ENCODE measurements around the gene GSTK1. TPM values are rescaled to one million over a fixed set of nuclear protein-coding genes. Genes with fewer than 3 reads are reported as not detected.
"Not testable (repeated sequence)": the region's sequence is repeated elsewhere in the genome, so short reads cannot be mapped to it uniquely, and the experiment has no call there.

The GSTK1 gene
- 127 and 133 TPM in 2 replicates for total RNA-seq (2014; rRNA removed; shearing (Covaris generic))

DNA sequence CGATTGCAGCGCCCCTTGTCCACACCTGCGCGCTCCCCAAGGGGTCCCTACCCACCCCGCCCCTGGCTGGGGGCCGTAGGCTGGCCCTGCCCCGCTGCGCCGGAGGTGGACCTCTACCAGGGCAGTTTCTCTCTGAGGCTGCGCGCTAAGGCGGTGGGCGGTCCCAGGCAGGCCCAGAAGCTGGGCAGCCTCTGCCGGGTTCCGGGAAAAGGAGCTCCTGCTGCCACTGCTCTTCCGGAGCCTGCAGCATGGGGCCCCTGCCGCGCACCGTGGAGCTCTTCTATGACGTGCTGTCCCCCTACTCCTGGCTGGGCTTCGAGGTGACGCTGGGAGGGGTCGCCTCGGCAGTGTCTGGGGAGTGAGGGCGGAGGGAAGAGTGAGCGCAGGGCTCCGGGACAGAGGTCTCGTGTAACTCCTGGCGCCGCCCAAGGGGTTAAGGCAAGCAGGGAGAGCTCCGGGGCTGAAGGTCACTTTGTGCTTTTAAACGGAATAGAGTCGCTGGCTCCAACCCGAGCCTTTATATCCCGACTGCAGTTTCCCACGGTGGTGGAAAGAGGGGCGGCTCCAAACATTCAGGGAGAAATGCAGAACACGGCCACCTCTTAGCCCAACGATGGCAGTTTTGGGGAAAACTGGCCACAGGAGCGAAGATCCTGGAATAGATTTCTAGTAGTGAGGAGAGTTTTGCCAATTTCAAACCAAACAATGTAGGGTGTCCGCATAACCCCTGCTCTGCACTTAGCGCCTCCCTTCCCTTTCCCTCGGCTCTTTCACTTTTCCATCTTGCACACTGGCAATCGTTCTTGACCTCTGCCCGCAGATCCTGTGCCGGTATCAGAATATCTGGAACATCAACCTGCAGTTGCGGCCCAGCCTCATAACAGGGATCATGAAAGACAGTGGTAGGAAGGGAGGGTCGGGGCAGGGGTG lies at the start of gene GSTK1:
TSS of gene GSTK1 (plus strand) at position 176 of the 930 bp plus-strand sequence. CDS start at position 249, 73 bp downstream.
- DNase-seq (ENCODE audit: low read depth): peak; percentile 75

DNA sequence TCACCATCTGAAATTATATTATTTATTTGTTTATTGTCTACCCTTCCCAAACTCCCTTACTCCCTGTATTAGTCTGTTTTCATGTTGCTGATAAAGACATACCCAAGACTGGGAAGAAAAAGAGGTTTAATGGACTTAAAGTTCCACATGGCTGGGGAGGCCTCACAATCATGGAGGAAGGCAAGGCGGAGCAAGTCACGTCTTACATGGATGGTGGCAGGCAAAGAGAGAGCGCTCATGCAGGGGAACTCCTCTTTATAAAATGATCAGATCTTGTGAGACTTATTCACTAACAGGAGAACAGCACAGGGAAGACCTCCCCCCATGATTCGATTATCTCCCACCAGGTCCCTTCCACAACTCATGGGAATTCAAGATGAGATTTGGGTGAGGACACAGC lies 49.8 kb upstream of the GSTK1 start:
- DNase-seq (ENCODE audit: low read depth): not testable (repeated sequence)

GRCh38 chr7:143214789-143215679 lies 48.2 kb upstream of the GSTK1 start:
- DNase-seq (ENCODE audit: low read depth): peak; percentile 78

- DNase-seq (ENCODE audit: low read depth): peak; percentile 5
Observed at GRCh38 chr7:143216151-143216550, 47.1 kb upstream of the GSTK1 start.

- DNase-seq (ENCODE audit: low read depth): no peak
Observed at GRCh38 chr7:143216686-143217085, 46.6 kb upstream of the GSTK1 start.

DNA sequence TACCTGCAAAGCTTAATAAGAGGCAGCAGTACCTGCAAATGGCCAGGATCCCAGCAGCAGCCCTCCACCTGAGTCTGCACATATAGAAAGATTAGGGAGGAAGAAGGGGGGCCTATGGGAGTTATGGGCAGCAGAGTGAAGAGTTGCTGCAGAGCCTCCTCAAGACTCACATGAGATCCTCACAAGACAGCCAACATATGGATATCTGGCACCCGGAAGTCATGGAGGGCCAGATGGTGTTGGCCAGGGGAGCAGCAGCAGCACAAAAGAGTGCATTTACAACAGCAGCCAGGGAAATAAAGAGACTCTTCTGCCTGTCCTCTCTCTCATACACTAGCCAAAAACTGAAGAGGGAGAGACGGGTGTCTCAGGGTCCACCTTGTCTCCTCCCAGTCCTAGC lies 45.4 kb upstream of the GSTK1 start:
- no peak for DNase-seq (ENCODE audit: low read depth)

DNA sequence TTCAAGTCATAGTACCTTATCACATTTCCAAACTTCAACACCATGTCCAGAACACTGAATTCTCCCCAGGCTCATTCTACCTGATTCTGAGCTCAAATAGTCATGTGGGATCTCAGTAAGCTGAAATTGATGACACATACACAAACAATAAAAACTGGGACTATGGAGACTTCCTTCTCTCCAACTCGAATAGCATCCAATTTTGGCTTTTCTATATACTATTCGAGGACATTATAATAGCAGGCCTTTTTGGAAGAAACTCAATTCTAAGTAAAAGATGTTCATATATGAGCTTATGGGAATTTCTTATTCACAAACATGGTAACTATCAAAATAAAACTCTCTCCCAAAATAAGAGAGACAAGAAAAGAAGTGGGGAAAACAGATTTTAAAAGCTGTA lies 42.0 kb upstream of the GSTK1 start:
- no peak for DNase-seq (ENCODE audit: low read depth)

GRCh38 chr7:143221737-143222136 lies 41.5 kb upstream of the GSTK1 start, which contains the start of gene TAS2R40:
Gene TAS2R40, plus strand, starts transcription at chr7:143222037. Its CDS starts 42 bp downstream, at chr7:143222079.
- no peak for DNase-seq (ENCODE audit: low read depth)

GRCh38 chr7:143222782-143223181 lies 40.5 kb upstream of the GSTK1 start:
- DNase-seq (ENCODE audit: low read depth): no peak

DNA sequence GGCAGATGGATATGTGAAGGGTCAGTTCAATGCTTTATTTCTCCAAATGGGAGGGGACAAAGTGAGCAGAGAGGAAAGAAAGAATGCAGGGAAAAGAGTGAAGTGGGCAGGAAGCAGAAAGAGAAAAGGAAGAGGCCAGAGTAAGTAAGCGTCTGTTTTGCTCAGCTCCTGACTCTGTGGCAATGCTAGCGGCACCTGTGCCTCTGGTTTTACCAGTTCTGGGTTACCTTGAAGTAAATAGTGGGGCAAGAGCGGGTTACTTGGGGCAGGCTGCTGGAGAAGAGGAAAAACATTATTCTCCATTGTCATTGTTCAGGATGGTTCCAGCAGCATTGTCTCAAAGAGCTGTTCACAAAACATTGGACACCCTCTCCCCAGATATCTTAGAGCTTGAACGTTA lies 39.5 kb upstream of the GSTK1 start:
- DNase-seq (ENCODE audit: low read depth): no peak

DNA sequence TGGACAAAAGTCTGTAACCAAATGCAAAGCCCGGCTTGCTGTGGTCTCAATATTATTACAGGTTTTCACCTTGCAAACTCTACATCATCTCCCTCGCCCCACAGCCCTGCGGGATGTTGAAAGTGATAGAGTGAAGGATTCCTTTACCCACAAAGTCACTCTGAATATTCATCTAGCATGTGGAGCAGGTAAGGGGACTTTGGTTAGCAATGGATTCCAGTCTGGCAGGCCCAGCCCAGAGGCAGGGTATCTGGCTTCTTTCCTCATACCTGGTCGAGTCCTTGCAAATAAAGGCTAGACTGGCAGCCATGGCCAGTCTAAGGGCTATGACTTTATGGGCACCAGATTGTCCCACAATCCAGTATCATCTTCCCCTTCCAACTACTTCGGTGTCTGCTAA lies 38.2 kb upstream of the GSTK1 start:
- no peak for DNase-seq (ENCODE audit: low read depth)

DNA sequence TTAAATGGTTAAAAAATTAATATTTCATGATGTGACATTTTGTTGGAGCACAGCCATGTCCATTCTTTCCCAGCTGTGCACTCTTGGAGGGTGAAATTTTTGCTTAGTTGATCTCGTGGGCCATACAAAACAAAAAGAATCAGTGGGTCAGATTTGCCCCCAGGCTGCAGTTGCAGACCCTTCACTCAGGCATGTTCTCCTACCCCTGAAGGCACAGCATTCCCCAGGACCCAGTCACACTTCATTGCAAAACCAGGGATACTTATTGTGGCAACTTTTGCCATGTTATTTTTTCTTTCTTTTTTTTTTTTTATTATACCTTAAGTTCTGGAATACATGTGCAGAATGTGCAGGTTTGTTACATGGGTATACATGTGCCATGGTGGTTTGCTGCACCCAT lies 35.4 kb upstream of the GSTK1 start:
- DNase-seq (ENCODE audit: low read depth): no peak

DNA sequence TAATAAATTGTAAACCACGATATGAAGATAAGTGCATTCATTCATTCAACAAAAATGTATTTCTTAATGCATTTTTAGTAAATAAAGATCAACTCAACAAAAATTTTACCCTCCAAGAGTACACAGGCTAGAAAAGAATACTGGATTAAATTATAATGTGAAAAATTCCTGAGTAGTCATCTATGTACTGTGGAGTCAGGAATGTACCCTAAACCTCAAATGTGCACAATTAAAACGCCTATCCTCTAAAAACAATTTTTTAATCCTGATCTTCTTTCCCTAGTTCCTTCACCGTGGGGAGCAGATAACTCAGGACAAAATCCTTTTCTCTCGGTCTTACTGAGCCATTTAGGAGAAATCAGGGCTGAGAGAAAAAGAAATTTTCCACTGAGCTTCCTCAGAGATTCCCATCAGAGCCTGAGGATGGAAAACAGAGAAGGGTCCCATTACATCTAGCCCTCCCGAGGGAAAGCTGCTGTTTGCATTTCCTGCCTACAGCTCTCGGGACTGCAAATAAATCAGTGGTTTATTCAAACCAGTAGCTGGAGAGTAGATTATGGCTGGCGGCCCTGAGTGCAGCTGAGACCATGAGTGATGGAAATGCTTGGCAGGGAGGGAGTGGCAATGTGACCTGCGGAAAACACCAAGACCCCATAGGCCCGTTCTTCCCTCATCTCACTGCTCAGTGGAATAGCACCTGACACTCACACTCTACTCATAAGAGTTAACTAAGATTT lies 34.0 kb upstream of the GSTK1 start:
- DNase-seq (ENCODE audit: low read depth): no peak

- no peak for DNase-seq (ENCODE audit: low read depth)
Observed at GRCh38 chr7:143230602-143231457, 32.4 kb upstream of the GSTK1 start.

DNA sequence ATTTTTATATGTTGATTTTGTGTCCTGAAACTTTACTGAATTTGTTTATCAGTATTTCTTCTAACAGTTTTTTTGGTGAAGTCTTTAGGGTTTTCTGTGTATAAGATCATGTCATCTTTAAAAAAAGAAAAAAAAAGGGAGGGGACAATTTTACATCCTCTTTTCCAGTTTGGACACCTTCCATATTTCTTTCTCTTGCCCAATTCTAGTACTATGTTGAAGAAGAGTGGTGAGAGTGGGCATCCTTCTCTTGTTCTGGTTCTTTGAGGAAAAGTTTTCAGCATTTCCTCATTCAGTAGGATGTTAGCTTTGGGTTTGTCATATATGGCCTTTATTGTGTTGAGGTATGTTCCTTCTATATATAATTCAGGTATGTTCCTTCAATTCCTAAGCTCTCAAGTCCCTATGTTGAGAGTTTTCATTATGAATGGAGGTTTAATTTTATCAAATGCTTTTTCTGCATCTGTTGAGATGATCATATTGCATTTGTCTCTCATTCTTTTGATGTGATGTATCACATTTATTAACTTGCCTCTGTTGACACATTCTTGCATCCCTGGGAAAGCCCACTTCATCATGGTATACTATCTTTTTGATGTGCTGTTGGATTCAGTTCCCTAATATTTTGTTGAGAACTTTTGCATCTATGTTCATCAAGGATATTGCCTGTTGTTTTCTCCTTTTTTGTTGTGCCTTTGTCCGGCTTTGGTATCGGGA lies 29.3 kb upstream of the GSTK1 start:
- DNase-seq (ENCODE audit: low read depth): no peak

GRCh38 chr7:143234533-143234875 lies 28.7 kb upstream of the GSTK1 start:
- DNase-seq (ENCODE audit: low read depth): no peak

- no peak for DNase-seq (ENCODE audit: low read depth)
Observed at GRCh38 chr7:143235561-143235960, 27.7 kb upstream of the GSTK1 start.

GRCh38 chr7:143236408-143236990 lies 26.7 kb upstream of the GSTK1 start:
- DNase-seq (ENCODE audit: low read depth): no peak

GRCh38 chr7:143237366-143237765 lies 25.9 kb upstream of the GSTK1 start:
- DNase-seq (ENCODE audit: low read depth): no peak
